ENCODE measurements around the gene UMOD. TPM values are rescaled to one million over a fixed set of nuclear protein-coding genes. Genes with fewer than 3 reads are reported as not detected.

The UMOD gene
- total RNA-seq, 2 donors from 2014 or later: not detected

DNA sequence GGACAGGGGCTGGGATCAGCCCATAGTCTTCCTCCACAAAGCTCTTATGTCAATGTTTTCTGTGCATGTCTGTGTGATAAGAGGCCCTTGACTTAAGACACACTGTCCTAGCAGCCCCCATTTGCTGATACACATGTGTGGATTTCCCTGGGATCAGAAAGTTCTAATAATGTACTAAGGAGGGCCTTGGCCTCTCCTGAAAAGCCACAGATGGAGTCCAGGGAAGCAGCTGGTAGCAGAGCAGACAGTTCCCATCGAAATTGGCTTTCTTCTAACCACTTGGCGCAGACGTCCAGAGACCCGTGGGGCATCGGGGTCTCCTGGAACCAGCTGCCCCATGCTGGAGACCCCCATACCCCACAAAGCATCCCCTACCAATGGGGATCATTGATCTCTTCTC lies 20.9 kb downstream of the UMOD start:
- Histone ChIP-seq H3K27me3 (no peaks in the 10 kb centered on the region), H3K36me3 (no peaks in the 10 kb centered on the region), H3K4me3 (no peak overlapping the region), H3K4me1 (no peaks in the 10 kb centered on the region), H3K27ac (no peak overlapping the region), H3K9me3 (no peaks in the 10 kb centered on the region)
- TF ChIP-seq, protein P1, sequence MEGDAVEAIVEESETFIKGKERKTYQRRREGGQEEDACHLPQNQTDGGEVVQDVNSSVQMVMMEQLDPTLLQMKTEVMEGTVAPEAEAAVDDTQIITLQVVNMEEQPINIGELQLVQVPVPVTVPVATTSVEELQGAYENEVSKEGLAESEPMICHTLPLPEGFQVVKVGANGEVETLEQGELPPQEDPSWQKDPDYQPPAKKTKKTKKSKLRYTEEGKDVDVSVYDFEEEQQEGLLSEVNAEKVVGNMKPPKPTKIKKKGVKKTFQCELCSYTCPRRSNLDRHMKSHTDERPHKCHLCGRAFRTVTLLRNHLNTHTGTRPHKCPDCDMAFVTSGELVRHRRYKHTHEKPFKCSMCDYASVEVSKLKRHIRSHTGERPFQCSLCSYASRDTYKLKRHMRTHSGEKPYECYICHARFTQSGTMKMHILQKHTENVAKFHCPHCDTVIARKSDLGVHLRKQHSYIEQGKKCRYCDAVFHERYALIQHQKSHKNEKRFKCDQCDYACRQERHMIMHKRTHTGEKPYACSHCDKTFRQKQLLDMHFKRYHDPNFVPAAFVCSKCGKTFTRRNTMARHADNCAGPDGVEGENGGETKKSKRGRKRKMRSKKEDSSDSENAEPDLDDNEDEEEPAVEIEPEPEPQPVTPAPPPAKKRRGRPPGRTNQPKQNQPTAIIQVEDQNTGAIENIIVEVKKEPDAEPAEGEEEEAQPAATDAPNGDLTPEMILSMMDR (IDR thresholded peaks at IDR 0.05): no peak
- no peak for DNase-seq (ENCODE audit: low spot score)

GRCh38 chr16:20329392-20330138 lies 22.9 kb downstream of the UMOD start:
- TF ChIP-seq, protein P1 (IDR thresholded peaks at IDR 0.05): no peak
- H3K4me3 ChIP-seq: no peak overlapping the region
- no peak overlapping the region for H3K27ac ChIP-seq
- no peaks in the 10 kb centered on the region for H3K4me1 ChIP-seq
- H3K27me3 ChIP-seq: no peaks in the 10 kb centered on the region
- no peaks in the 10 kb centered on the region for H3K9me3 ChIP-seq
- H3K36me3 ChIP-seq: no peaks in the 10 kb centered on the region
- no peak for DNase-seq (ENCODE audit: low spot score)

DNA sequence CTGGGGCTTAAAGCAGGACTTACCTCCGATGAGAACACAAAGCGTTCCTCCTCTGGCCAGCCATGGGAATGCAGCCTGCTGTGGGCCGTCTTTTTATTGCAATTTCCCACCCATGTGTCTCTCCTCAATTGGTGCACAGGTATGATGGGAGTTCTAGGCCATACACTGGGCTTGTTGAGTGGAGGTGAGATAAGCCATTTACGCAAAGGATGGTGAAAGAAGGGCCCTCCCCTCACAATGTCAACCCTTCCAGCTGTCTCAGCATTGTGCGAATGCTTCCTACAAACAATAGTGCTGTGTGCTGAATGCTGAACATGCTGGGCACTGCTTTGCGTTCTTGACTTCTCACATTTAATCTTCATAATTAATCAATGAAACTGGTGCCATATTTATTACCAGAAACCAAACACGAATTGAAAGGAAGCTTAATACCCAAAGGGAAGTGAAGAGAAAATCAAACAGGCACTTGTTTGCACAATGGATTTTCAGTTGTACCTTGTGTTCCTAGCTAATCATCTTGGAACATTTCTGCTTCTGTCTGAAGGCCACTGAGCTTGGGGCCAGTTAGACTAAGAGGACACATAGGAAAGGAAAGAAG lies 25.0 kb downstream of the UMOD start, which contains the start of gene GP2:
Gene GP2, minus strand, starts transcription at position 70 of the 598 bp plus-strand sequence. CDS start 1,082 bp downstream, outside the sequence.
- Histone ChIP-seq H3K27ac (no peak within 1 kb of the TSS), H3K9me3 (no peaks in the 10 kb centered on the region), H3K4me1 (no peaks in the 10 kb centered on the region), H3K36me3 (no peaks in the 10 kb centered on the region), H3K4me3 (no peak within 1 kb of the TSS), H3K27me3 (no peaks in the 10 kb centered on the region)
- DNase-seq (ENCODE audit: low spot score): no peak
- TF ChIP-seq, protein P1 (IDR thresholded peaks at IDR 0.05): no peak

GRCh38 chr16:20326321-20326720 lies 26.2 kb downstream of the UMOD start:
- DNase-seq (ENCODE audit: low spot score): no peak
- H3K4me1 ChIP-seq: no peaks in the 10 kb centered on the region
- H3K27ac ChIP-seq: no peak overlapping the region
- TF ChIP-seq, protein P1 (IDR thresholded peaks at IDR 0.05): no peak
- no peak overlapping the region for H3K4me3 ChIP-seq
- no peaks in the 10 kb centered on the region for H3K36me3 ChIP-seq
- no peaks in the 10 kb centered on the region for H3K9me3 ChIP-seq
- H3K27me3 ChIP-seq: no peaks in the 10 kb centered on the region

GRCh38 chr16:20325005-20325404 lies 27.5 kb downstream of the UMOD start:
- no peak overlapping the region for H3K27ac ChIP-seq
- H3K4me3 ChIP-seq: no peak overlapping the region
- H3K4me1 ChIP-seq: no peaks in the 10 kb centered on the region
- no peaks in the 10 kb centered on the region for H3K27me3 ChIP-seq
- TF ChIP-seq, protein P1 (IDR thresholded peaks at IDR 0.05): no peak
- no peaks in the 10 kb centered on the region for H3K9me3 ChIP-seq
- H3K36me3 ChIP-seq: no peaks in the 10 kb centered on the region
- no peak for DNase-seq (ENCODE audit: low spot score)

Data from right atrium auricular region (tissue), 2 donors.